Astrocyte (in vitro differentiated cells and primary cell): Measurements from ENCODE around the gene PTPRO. TPM values are rescaled to one million over a fixed set of nuclear protein-coding genes. Genes with fewer than 3 reads are reported as not detected.

Source experiments
- DNase-seq: peaks from one replicate; pipeline ENCODE4 v3.0.0-alpha.2; 2010; ENCODE audit warnings: low read depth
- FAIRE-seq: peaks from 2 replicates; lab custom pipeline; 2011; peaks lifted over from hg19 to GRCh38; lab: Jason Lieb, UNC
- H2AFZ ChIP-seq: 2 replicates; pipeline ENCODE4 v1.6.0; 2012; ENCODE audit warnings: low read depth, low read length, inconsistent platforms
- H3K27ac ChIP-seq: 2 replicates; pipeline ENCODE4 v1.5.1; 2011; ENCODE audit warnings: low read depth, low read length, inconsistent platforms
- H3K27me3 ChIP-seq: 2 replicates; pipeline ENCODE4 v1.6.0; 2011; ENCODE audit warnings: low read length, inconsistent platforms; ENCODE audit not compliant: insufficient read depth
- H3K36me3 ChIP-seq: 2 replicates; pipeline ENCODE4 v1.5.1; 2011; ENCODE audit warnings: low read length, inconsistent platforms; ENCODE audit not compliant: insufficient read depth
- H3K4me1 ChIP-seq: 2 replicates; pipeline ENCODE4 v1.5.1; 2011; ENCODE audit warnings: low read length, inconsistent platforms; ENCODE audit not compliant: insufficient read depth
- H3K4me2 ChIP-seq: 2 replicates; pipeline ENCODE4 v1.6.0; 2012; ENCODE audit warnings: low read length, inconsistent platforms
- H3K4me3 ChIP-seq: 2 replicates; pipeline ENCODE4 v1.5.1; 2011; ENCODE audit warnings: low read depth, mild to moderate bottlenecking, low read length, inconsistent platforms; ENCODE audit not compliant: insufficient read depth
- H3K79me2 ChIP-seq: 2 replicates; pipeline ENCODE4 v1.6.0; 2012; ENCODE audit warnings: mild to moderate bottlenecking, low read length, inconsistent platforms; ENCODE audit not compliant: insufficient read depth
- H3K9ac ChIP-seq: 2 replicates; pipeline ENCODE4 v1.6.0; 2012; ENCODE audit warnings: mild to moderate bottlenecking, low read length, inconsistent platforms
- H3K9me3 ChIP-seq: 2 replicates; pipeline ENCODE4 v1.5.1; 2012; ENCODE audit warnings: low read depth, mild to moderate bottlenecking, low read length, inconsistent platforms; ENCODE audit not compliant: insufficient read depth
- H4K20me1 ChIP-seq: 2 replicates; pipeline ENCODE4 v1.6.0; 2012; ENCODE audit warnings: low read length, inconsistent platforms; ENCODE audit not compliant: insufficient read depth
- H3K27ac Mint-ChIP-seq: one replicate; pipeline ENCODE4 v1.8.0; 2021; ENCODE audit warnings: mild to moderate bottlenecking, mixed read lengths; ENCODE audit not compliant: unreplicated experiment
- H3K27me3 Mint-ChIP-seq: one replicate; pipeline ENCODE4 v1.8.0; 2021; ENCODE audit warnings: low read depth, mixed read lengths; ENCODE audit not compliant: unreplicated experiment
- H3K36me3 Mint-ChIP-seq: one replicate; pipeline ENCODE4 v1.8.0; 2021; ENCODE audit warnings: low read depth, mixed read lengths; ENCODE audit not compliant: unreplicated experiment
- H3K4me1 Mint-ChIP-seq: one replicate; pipeline ENCODE4 v1.8.0; 2021; ENCODE audit warnings: low read depth, mixed read lengths; ENCODE audit not compliant: unreplicated experiment
- H3K4me3 Mint-ChIP-seq: one replicate; pipeline ENCODE4 v1.8.0; 2021; ENCODE audit warnings: mild to moderate bottlenecking, moderate library complexity, mixed read lengths; ENCODE audit not compliant: unreplicated experiment
- H3K9me3 Mint-ChIP-seq: one replicate; pipeline ENCODE4 v1.8.0; 2021; ENCODE audit warnings: mild to moderate bottlenecking, mixed read lengths; ENCODE audit not compliant: unreplicated experiment
- CTCF ChIP-seq: IDR thresholded peaks from 2 replicates; pipeline ENCODE4 v1.5.1; 2011; ENCODE audit warnings: low read depth, mild to moderate bottlenecking, inconsistent platforms, low read length, moderate library complexity; ENCODE audit not compliant: insufficient read depth
- EZH2 ChIP-seq: IDR thresholded peaks from 2 replicates; pipeline ENCODE4 v1.6.1; 2012; ENCODE audit warnings: mild to moderate bottlenecking, low read length, inconsistent platforms; ENCODE audit not compliant: insufficient read depth
- total RNA-seq: library from RNA; stranded (reverse); gene quantifications from 2 replicates; pipeline ENCODE4 v1.2.1, GENCODE V29; 2021

The PTPRO gene
- total RNA-seq, 1 donor from 2014 or later: 0.39 TPM

GRCh38 chr12:15299947-15300346 lies 22.4 kb upstream of the PTPRO start:
- H3K36me3 ChIP-seq: no peaks in the 10 kb centered on the region
- no peaks in the 10 kb centered on the region for H4K20me1 ChIP-seq
- H3K4me2 ChIP-seq: no peak overlapping the region
- H3K4me1 ChIP-seq: no peaks in the 10 kb centered on the region
- no peaks in the 10 kb centered on the region for H3K4me1 Mint-ChIP-seq
- no peaks in the 10 kb centered on the region for H3K27me3 Mint-ChIP-seq
- H3K27ac ChIP-seq: no peak overlapping the region
- H3K9me3 ChIP-seq: no peaks in the 10 kb centered on the region
- H2AFZ ChIP-seq: no peak overlapping the region
- TF ChIP-seq CTCF (no peak), EZH2 (no peak)
- no peak overlapping the region for H3K9ac ChIP-seq
- no peak for DNase-seq
- H3K4me3 Mint-ChIP-seq: no peak overlapping the region
- no peaks in the 10 kb centered on the region for H3K36me3 Mint-ChIP-seq
- H3K9me3 Mint-ChIP-seq: peaks cover 8% of the 10 kb centered on the region
- H3K27me3 ChIP-seq: no peaks in the 10 kb centered on the region
- FAIRE-seq: no peak
- H3K4me3 ChIP-seq: no peak overlapping the region
- no peaks in the 10 kb centered on the region for H3K79me2 ChIP-seq
- H3K27ac Mint-ChIP-seq: no peak overlapping the region

- no peak overlapping the region for H3K4me2 ChIP-seq
- no peaks in the 10 kb centered on the region for H3K36me3 ChIP-seq
- H3K27ac Mint-ChIP-seq: no peak overlapping the region
- H3K4me3 Mint-ChIP-seq: no peak overlapping the region
- no peaks in the 10 kb centered on the region for H3K36me3 Mint-ChIP-seq
- H3K4me1 Mint-ChIP-seq: no peaks in the 10 kb centered on the region
- no peaks in the 10 kb centered on the region for H3K27me3 ChIP-seq
- H2AFZ ChIP-seq: no peak overlapping the region
- FAIRE-seq (no peak), DNase-seq (no peak)
- H3K27ac ChIP-seq: no peak overlapping the region
- no peaks in the 10 kb centered on the region for H3K9me3 ChIP-seq
- TF ChIP-seq EZH2: no peak
- no peak overlapping the region for H3K4me3 ChIP-seq
- H4K20me1 ChIP-seq: no peaks in the 10 kb centered on the region
- H3K4me1 ChIP-seq: no peaks in the 10 kb centered on the region
- peaks cover 9% of the 10 kb centered on the region for H3K27me3 Mint-ChIP-seq
- no peak overlapping the region for H3K9ac ChIP-seq
- no peaks in the 10 kb centered on the region for H3K79me2 ChIP-seq
- H3K9me3 Mint-ChIP-seq: peaks cover 11% of the 10 kb centered on the region
Measured at GRCh38 chr12:15304296-15304695, 18.0 kb upstream of the PTPRO start.

DNA sequence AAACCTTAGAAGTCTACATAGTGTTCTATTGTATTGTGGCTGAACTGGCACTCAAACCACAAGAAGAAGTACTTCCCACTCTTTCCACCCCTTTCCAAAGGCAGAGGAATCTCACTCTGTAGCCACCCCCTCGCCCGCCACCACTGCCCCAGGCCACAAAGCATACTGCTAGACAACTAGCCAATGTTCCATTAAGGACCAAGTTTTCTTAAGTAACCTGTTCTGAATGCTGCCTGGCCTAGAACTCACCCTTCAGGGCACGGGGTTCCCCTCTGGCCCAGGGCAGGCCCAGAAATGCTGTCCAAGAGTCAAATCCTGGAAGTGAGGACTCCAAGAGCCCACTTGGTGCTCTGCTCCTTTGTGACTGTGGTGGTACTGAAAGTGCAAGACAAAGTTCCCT lies 15.7 kb upstream of the PTPRO start:
- no peaks in the 10 kb centered on the region for H3K79me2 ChIP-seq
- no peak for FAIRE-seq
- H3K27me3 Mint-ChIP-seq: peaks cover 13% of the 10 kb centered on the region

More for the DNA sequence above, 15.7 kb upstream of the PTPRO start:
- TF ChIP-seq CTCF (no peak), EZH2 (no peak)
- Histone ChIP-seq H3K27me3 (no peaks in the 10 kb centered on the region), H3K9me3 (no peaks in the 10 kb centered on the region), H3K4me2 (no peak overlapping the region), H3K27ac (no peak overlapping the region), H4K20me1 (no peaks in the 10 kb centered on the region), H3K4me1 (no peaks in the 10 kb centered on the region), H3K9ac (no peak overlapping the region), H3K36me3 (no peaks in the 10 kb centered on the region), H2AFZ (no peak overlapping the region), H3K4me3 (no peak overlapping the region)
- Mint-ChIP-seq H3K9me3 (peaks cover 8% of the 10 kb centered on the region), H3K36me3 (no peaks in the 10 kb centered on the region), H3K27ac (no peak overlapping the region), H3K4me1 (no peaks in the 10 kb centered on the region), H3K4me3 (no peak overlapping the region)
- DNase-seq: no peak
